ENCODE data around the gene IST1. TPM values are rescaled to one million over a fixed set of nuclear protein-coding genes. Genes with fewer than 3 reads are reported as not detected.

IST1 gene
- total RNA-seq, 1 donor from 2014 or later = 200 TPM

- Histone ChIP-seq H3K4me3 (no peak overlapping the region), H3K27ac (no peak overlapping the region), H3K4me1 (peaks cover 6% of the 10 kb centered on the region), H3K27me3 (ENCODE audit: low read depth) (no peaks in the 10 kb centered on the region), H3K36me3 (peaks cover 51% of the 10 kb centered on the region), H3K9me3 (no peaks in the 10 kb centered on the region)
- intact Hi-C loops (cut with DNase I) = no loop called here
- ATAC-seq (peak in 1 of 2 donors; percentile 19), DNase-seq (no peak)
- TF ChIP-seq CTCF (IDR thresholded peaks at IDR 0.05) = no peak
Measured at GRCh38 chr16:71933913-71934695, 38.8 kb downstream of the IST1 start.

GRCh38 chr16:71937868-71938510, 42.7 kb downstream of the IST1 start:
- no peak for TF ChIP-seq CTCF (IDR thresholded peaks at IDR 0.05)
- no peak overlapping the region for H3K27ac ChIP-seq
- H3K4me1 ChIP-seq = no peaks in the 10 kb centered on the region
- ATAC-seq = peak in 1 of 2 donors; percentile 45
- no peaks in the 10 kb centered on the region for H3K27me3 ChIP-seq (ENCODE audit: low read depth)
- no peaks in the 10 kb centered on the region for H3K9me3 ChIP-seq
- no peak overlapping the region for H3K4me3 ChIP-seq
- intact Hi-C loops (cut with DNase I) = no loop called here
- DNase-seq = no peak
- H3K36me3 ChIP-seq = peaks cover 28% of the 10 kb centered on the region

- no peak for DNase-seq
- Histone ChIP-seq H3K36me3 (no peaks in the 10 kb centered on the region), H3K4me3 (no peak overlapping the region), H3K27ac (no peak overlapping the region), H3K27me3 (ENCODE audit: low read depth) (no peaks in the 10 kb centered on the region), H3K4me1 (no peaks in the 10 kb centered on the region), H3K9me3 (no peaks in the 10 kb centered on the region)
- intact Hi-C loops (cut with DNase I) = no loop called here
- no peak for TF ChIP-seq CTCF (IDR thresholded peaks at IDR 0.05)
- ATAC-seq = no peak
Measured at GRCh38 chr16:71943887-71944286, 48.6 kb downstream of the IST1 start.

GRCh38 chr16:71945616-71946015, 50.3 kb downstream of the IST1 start:
- Histone ChIP-seq H3K4me3 (no peak overlapping the region), H3K36me3 (no peaks in the 10 kb centered on the region), H3K27ac (no peak overlapping the region), H3K27me3 (ENCODE audit: low read depth) (no peaks in the 10 kb centered on the region), H3K9me3 (no peaks in the 10 kb centered on the region), H3K4me1 (no peaks in the 10 kb centered on the region)
- ATAC-seq = no peak
- intact Hi-C loops (cut with DNase I) = no loop called here
- TF ChIP-seq CTCF (IDR thresholded peaks at IDR 0.05) = no peak
- DNase-seq = no peak

GRCh38 chr16:71952825-71953224, 57.5 kb downstream of the IST1 start:
- ATAC-seq = no peak
- no peak overlapping the region for H3K4me3 ChIP-seq
- H3K4me1 ChIP-seq = peaks cover 5% of the 10 kb centered on the region
- no peaks in the 10 kb centered on the region for H3K27me3 ChIP-seq (ENCODE audit: low read depth)
- TF ChIP-seq CTCF (IDR thresholded peaks at IDR 0.05) = no peak
- H3K27ac ChIP-seq = no peak overlapping the region
- no peaks in the 10 kb centered on the region for H3K36me3 ChIP-seq
- DNase-seq = no peak
- H3K9me3 ChIP-seq = no peaks in the 10 kb centered on the region
- intact Hi-C loops (cut with DNase I) = no loop called here
